ENCODE measurements around the gene PACS2.
A peak's percentile ranks its signal among the peaks of the same experiment; 100 is the strongest.
"Not testable (repeated sequence)": the region's sequence is repeated elsewhere in the genome, so short reads cannot be mapped to it uniquely, and the experiment has no call there.

PACS2 gene

DNA sequence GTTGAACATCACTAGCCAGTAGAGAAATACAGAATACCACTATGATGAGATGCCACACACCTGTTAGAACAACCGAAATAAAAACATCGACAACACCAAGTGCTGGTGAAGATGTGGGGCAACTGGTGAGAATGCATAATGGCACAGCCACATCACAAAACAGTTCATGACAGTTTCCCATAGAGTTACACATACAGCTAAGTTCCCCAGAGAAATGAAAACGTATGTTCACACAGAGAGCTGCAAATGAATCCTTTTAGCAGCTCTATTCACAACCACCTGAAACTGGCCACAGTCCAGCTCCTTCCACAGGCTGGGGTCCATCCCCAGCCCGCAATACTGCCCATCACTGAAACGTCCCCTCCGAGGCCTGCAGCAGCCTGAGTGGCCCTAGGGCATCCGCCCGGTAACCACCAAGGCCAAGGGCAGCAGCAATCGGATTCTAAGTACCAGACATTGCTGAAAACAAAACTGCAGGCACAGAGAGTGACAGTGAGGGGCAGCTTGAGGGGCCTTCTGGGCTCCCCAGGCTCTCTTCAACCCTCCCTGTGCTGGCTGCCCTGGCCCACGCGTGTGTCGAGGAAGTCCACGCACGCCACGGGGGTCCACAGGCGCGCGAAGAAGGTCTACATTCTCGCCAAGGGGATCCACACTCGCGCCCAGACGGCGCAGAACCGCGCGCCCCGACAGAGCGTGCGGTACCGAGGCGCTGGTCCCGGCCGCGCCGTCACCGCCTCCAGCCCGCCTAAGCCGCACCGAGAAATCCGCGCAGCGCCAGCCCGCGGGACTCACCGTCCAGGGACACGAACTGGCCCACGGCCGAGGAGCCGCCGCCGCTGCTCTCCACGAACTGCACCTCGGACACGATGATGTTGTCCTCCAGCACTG lies 14.7 kb upstream of the PACS2 start:
- ATAC-seq (ENCODE audit: low read depth) (peak; percentile 13), DNase-seq (ENCODE audit: low spot score) (no peak)
- peak overlapping the region; percentile 61 for H3K27ac ChIP-seq (ENCODE audit: poor library complexity, severe bottlenecking)
- H3K36me3 ChIP-seq (ENCODE audit: low read depth): no peaks in the 10 kb centered on the region
- H3K4me1 ChIP-seq (ENCODE audit: insufficient read depth, poor library complexity, severe bottlenecking): peaks cover 3% of the 10 kb centered on the region
- TF ChIP-seq CTCF (IDR thresholded peaks at IDR 0.05; ENCODE audit: poor library complexity, severe bottlenecking): no peak
- H3K9me3 ChIP-seq (ENCODE audit: severe bottlenecking): no peaks in the 10 kb centered on the region
- peak overlapping the region; percentile 70 for H3K4me3 ChIP-seq (ENCODE audit: severe bottlenecking)
- H3K27me3 ChIP-seq (ENCODE audit: insufficient read depth, poor library complexity, severe bottlenecking): no peaks in the 10 kb centered on the region

GRCh38 chr14:105300542-105301102 lies 13.9 kb upstream of the PACS2 start, which contains the start of gene BRF1:
Gene BRF1 (minus strand): TSS chr14:105301001. CDS start chr14:105300629, 372 bp downstream.
- Histone ChIP-seq H3K4me3 (ENCODE audit: severe bottlenecking) (peak within 1 kb of the TSS; percentile 70), H3K4me1 (ENCODE audit: insufficient read depth, poor library complexity, severe bottlenecking) (peaks cover 3% of the 10 kb centered on the region), H3K27ac (ENCODE audit: poor library complexity, severe bottlenecking) (peak within 1 kb of the TSS; percentile 61), H3K27me3 (ENCODE audit: insufficient read depth, poor library complexity, severe bottlenecking) (no peaks in the 10 kb centered on the region), H3K9me3 (ENCODE audit: severe bottlenecking) (no peaks in the 10 kb centered on the region), H3K36me3 (ENCODE audit: low read depth) (no peaks in the 10 kb centered on the region)
- DNase-seq (ENCODE audit: low spot score) (peak; percentile 98), ATAC-seq (ENCODE audit: low read depth) (peak; percentile 89)
- no peak for TF ChIP-seq CTCF (IDR thresholded peaks at IDR 0.05; ENCODE audit: poor library complexity, severe bottlenecking)

- H3K9me3 ChIP-seq (ENCODE audit: severe bottlenecking): no peaks in the 10 kb centered on the region
- H3K4me1 ChIP-seq (ENCODE audit: insufficient read depth, poor library complexity, severe bottlenecking): peaks cover 3% of the 10 kb centered on the region
- no peaks in the 10 kb centered on the region for H3K27me3 ChIP-seq (ENCODE audit: insufficient read depth, poor library complexity, severe bottlenecking)
- TF ChIP-seq CTCF (IDR thresholded peaks at IDR 0.05; ENCODE audit: poor library complexity, severe bottlenecking): no peak
- H3K4me3 ChIP-seq (ENCODE audit: severe bottlenecking): peak overlapping the region; percentile 70
- no peaks in the 10 kb centered on the region for H3K36me3 ChIP-seq (ENCODE audit: low read depth)
- peak; percentile 99 for DNase-seq (ENCODE audit: low spot score)
- ATAC-seq (ENCODE audit: low read depth): peak; percentile 88
- peak overlapping the region; percentile 61 for H3K27ac ChIP-seq (ENCODE audit: poor library complexity, severe bottlenecking)
Measured at GRCh38 chr14:105301103-105301914, 13.2 kb upstream of the PACS2 start.

DNA sequence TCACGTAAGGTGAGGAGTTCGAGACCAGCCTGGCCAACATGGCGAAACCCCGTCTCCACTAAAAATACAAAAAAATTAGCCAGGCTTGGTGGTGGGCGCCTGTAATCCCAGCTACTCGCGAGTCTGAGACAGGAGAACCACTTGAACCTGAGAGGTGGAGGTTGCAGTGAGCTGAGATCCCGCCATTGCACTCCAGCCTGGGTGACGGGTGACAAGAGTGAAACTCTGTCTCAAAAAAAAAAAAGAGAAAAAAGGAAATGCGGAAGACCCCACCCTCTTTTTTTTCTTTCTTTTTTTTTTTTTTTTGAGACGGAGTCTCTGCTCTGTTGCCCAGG lies 12.7 kb upstream of the PACS2 start:
- not testable (repeated sequence) for DNase-seq (ENCODE audit: low spot score); H3K27ac ChIP-seq (ENCODE audit: poor library complexity, severe bottlenecking); H3K4me1 ChIP-seq (ENCODE audit: insufficient read depth, poor library complexity, severe bottlenecking); H3K9me3 ChIP-seq (ENCODE audit: severe bottlenecking); H3K27me3 ChIP-seq (ENCODE audit: insufficient read depth, poor library complexity, severe bottlenecking); H3K36me3 ChIP-seq (ENCODE audit: low read depth); ATAC-seq (ENCODE audit: low read depth)
- H3K4me3 ChIP-seq (ENCODE audit: severe bottlenecking): peak overlapping the region; percentile 70

- no peak for TF ChIP-seq CTCF (IDR thresholded peaks at IDR 0.05; ENCODE audit: poor library complexity, severe bottlenecking)
- ATAC-seq (ENCODE audit: low read depth) (no peak), DNase-seq (ENCODE audit: low spot score) (no peak)
- Histone ChIP-seq H3K27ac (ENCODE audit: poor library complexity, severe bottlenecking) (no peak overlapping the region), H3K9me3 (ENCODE audit: severe bottlenecking) (no peaks in the 10 kb centered on the region), H3K27me3 (ENCODE audit: insufficient read depth, poor library complexity, severe bottlenecking) (no peaks in the 10 kb centered on the region), H3K36me3 (ENCODE audit: low read depth) (no peaks in the 10 kb centered on the region), H3K4me3 (ENCODE audit: severe bottlenecking) (no peak overlapping the region), H3K4me1 (ENCODE audit: insufficient read depth, poor library complexity, severe bottlenecking) (peaks cover 3% of the 10 kb centered on the region)
Measured at GRCh38 chr14:105303949-105304348, 10.6 kb upstream of the PACS2 start.

All from RWPE2 (cell line).